Activated naive CD8-positive, alpha-beta T cell treated with anti-CD3 and anti-CD28 coated beads, Interleukin-2, amount 10 ng/mL, durations not matched to agents 7 days and 5 days (primary cell): ENCODE measurements around the gene KBTBD4. TPM values are rescaled to one million over a fixed set of nuclear protein-coding genes. Genes with fewer than 3 reads are reported as not detected.
A peak's percentile ranks its signal among the peaks of the same experiment; 100 is the strongest.
"Not testable (repeated sequence)": the region's sequence is repeated elsewhere in the genome, so short reads cannot be mapped to it uniquely, and the experiment has no call there.

Experiments used
- ATAC-seq: fragments of 150-1000 bp; cut with Tn5 transposase; one replicate; pipeline ENCODE4 v1.10.0; 2021; ENCODE audit warnings: low read depth, moderate library complexity
- POLR2A ChIA-PET: fragments of 350-600 bp; sonication (Branson Sonifier 250); formaldehyde crosslinking; loops from one replicate; lab custom pipeline; 2021; ENCODE audit warnings: antibody characterized with exemption; lab: Charles Lee
- DNase-seq: peaks from one replicate; pipeline ENCODE4 v3.0.0; 2021
- H3K27ac Mint-ChIP-seq: one replicate; pipeline ENCODE4 v1.8.0; 2022; ENCODE audit warnings: mild to moderate bottlenecking, mixed read lengths
- H3K27me3 Mint-ChIP-seq: one replicate; pipeline ENCODE4 v1.8.0; 2022; ENCODE audit warnings: mild to moderate bottlenecking, moderate library complexity, mixed read lengths
- H3K36me3 Mint-ChIP-seq: one replicate; pipeline ENCODE4 v1.8.0; 2021; ENCODE audit warnings: mild to moderate bottlenecking, mixed read lengths
- H3K4me1 Mint-ChIP-seq: one replicate; pipeline ENCODE4 v1.8.0; 2021; ENCODE audit warnings: mixed read lengths
- H3K4me3 Mint-ChIP-seq: one replicate; pipeline ENCODE4 v1.8.0; 2022; ENCODE audit warnings: mild to moderate bottlenecking, moderate library complexity, mixed read lengths
- H3K9me3 Mint-ChIP-seq: one replicate; pipeline ENCODE4 v1.8.0; 2021; ENCODE audit warnings: mixed read lengths
- total RNA-seq, 2 experiments: library from RNA; stranded (reverse); gene quantifications; one replicate each; pipeline ENCODE4 v1.2.3, GENCODE V29; 2021

The KBTBD4 gene
- total RNA-seq, 2 experiments from 2014 or later: 18.8 to 19.0 TPM

DNA sequence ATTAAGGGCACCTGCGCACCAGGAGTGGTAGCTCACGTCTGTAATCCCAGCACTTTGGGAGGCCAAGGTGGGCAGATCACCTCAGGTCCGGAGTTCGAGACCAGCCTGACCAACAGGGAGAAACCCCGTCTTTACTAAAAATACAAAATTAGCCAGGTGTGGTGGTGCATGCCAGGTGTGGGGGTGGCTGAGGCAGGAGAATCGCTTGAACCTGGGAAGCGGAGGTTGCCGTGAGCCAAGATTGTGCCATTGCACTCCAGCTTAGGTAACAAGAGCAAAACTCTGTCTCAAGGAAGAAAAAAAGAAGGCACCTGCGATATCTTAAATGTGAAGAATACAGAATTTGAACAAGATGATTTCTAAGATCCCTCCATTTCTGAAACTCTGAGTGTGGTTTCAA is 52.7 kb downstream of the KBTBD4 start:
- not testable (repeated sequence) for H3K4me3 Mint-ChIP-seq, H3K36me3 Mint-ChIP-seq, H3K27ac Mint-ChIP-seq

GRCh38 chr11:47524291-47524874 is 54.4 kb downstream of the KBTBD4 start:
- Mint-ChIP-seq H3K4me1 (peaks cover 33% of the 10 kb centered on the region), H3K27me3 (no peaks in the 10 kb centered on the region), H3K36me3 (peaks cover 6% of the 10 kb centered on the region), H3K9me3 (no peaks in the 10 kb centered on the region), H3K4me3 (peak overlapping the region; percentile 38), H3K27ac (peak overlapping the region; percentile 63)
- DNase-seq: no peak
- POLR2A ChIA-PET: interaction anchor here (1.8 kb wide), 1 partner anchor 28 kb away, joined by 7 read pairs; the partner anchor contains the start of gene CELF1
- ATAC-seq: peak; percentile 49

More for the DNA sequence above, 52.7 kb downstream of the KBTBD4 start:
- POLR2A ChIA-PET, DNase-seq, H3K27me3 Mint-ChIP-seq, ATAC-seq, H3K9me3 Mint-ChIP-seq: not testable (repeated sequence)
- H3K4me1 Mint-ChIP-seq: peaks cover 33% of the 10 kb centered on the region

DNA sequence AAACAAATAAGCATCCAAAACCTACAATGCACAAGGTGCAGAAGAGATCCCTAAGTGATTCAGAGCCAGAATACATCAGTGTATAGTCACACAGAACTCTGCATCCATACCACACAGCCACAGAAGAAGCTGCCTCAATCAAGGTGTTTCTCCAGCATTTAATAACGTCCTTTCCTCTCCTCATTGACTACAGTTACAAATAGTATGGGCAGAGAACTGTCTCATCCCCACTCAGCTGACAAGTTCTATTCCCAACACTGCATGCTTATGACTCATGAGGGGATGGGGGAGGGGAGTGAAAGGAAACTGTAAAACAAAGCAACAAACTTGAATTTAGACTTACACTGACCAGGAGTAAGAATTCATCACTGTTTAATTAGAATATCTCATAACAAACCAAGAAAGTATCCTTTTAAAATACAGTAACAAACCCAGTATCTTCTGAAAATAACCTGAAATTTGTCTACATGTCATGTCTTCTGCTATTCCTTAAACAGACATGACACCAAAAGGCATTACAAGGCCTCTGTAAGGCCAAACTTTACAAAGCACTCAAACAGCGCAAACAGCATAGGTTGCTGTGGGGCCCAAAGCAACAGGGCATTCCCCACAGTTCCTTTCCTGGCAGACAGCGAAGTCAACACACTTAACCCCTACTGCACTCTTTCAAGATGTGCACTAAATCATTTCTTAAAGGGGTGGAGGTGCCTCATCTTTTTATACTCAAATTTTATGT is 55.1 kb downstream of the KBTBD4 start:
- no peaks in the 10 kb centered on the region for H3K9me3 Mint-ChIP-seq
- H3K36me3 Mint-ChIP-seq: peaks cover 6% of the 10 kb centered on the region
- DNase-seq: no peak
- peak; percentile 59 for ATAC-seq
- peak overlapping the region; percentile 70 for H3K27ac Mint-ChIP-seq
- peaks cover 36% of the 10 kb centered on the region for H3K4me1 Mint-ChIP-seq
- no peaks in the 10 kb centered on the region for H3K27me3 Mint-ChIP-seq
- POLR2A ChIA-PET: interaction anchor here (0.8 to 1.8 kb wide), 2 partner anchors 29 to 97 kb away, joined by 3 to 7 read pairs; partner anchors contain the start of genes CELF1 and PSMC3
- peak overlapping the region; percentile 41 for H3K4me3 Mint-ChIP-seq

Other genes with a start within 250 kb of the KBTBD4 start
- gene MYBPC3, start 226.3 kb downstream of the KBTBD4 start, total RNA-seq: under 1 TPM in 1 of 2 experiments, not detected in 1; 0.11 TPM
- 1 to 10 TPM; 2.9 to 3.5 TPM for gene SPI1, start 200.4 kb downstream of the KBTBD4 start, total RNA-seq
- 10 to 100 TPM; 33.1 to 38.2 TPM for gene SLC39A13, start 170.4 kb downstream of the KBTBD4 start, total RNA-seq
- 100 to 1,000 TPM; 113 to 115 TPM for gene PSMC3, start 152.5 kb downstream of the KBTBD4 start, total RNA-seq
- under 1 TPM; 0.42 to 0.91 TPM for gene RAPSN, start 129.8 kb downstream of the KBTBD4 start, total RNA-seq
- gene CELF1, start 25.8 kb downstream of the KBTBD4 start, total RNA-seq: 100 to 1,000 TPM; 102 to 113 TPM
- gene PTPMT1, start 13.4 kb downstream of the KBTBD4 start, total RNA-seq: 10 to 100 TPM; 37.9 to 39.3 TPM
- 100 to 1,000 TPM; 105 to 108 TPM for gene NDUFS3, start 104 bp upstream of the KBTBD4 start, total RNA-seq
- not detected for gene FAM180B, start 7.7 kb upstream of the KBTBD4 start, total RNA-seq
- gene C1QTNF4, start 15.4 kb upstream of the KBTBD4 start, total RNA-seq: under 1 TPM; 0.43 to 0.47 TPM
- 10 to 100 TPM; 61.4 to 66.8 TPM for gene MTCH2, start 63.6 kb upstream of the KBTBD4 start, total RNA-seq
- 1 to 10 TPM; 7.7 to 8.3 TPM for gene AGBL2, start 136.4 kb upstream of the KBTBD4 start, total RNA-seq
- gene FNBP4, start 188.4 kb upstream of the KBTBD4 start, total RNA-seq: 100 to 1,000 TPM; 201 to 213 TPM